GM19467 (cell line): ENCODE results near the gene FHDC1.
"Not testable (repeated sequence)": the region's sequence is repeated elsewhere in the genome, so short reads cannot be mapped to it uniquely, and the experiment has no call there.

Experiments used
- ATAC-seq: cut with Tn5 transposase; IDR thresholded peaks from one replicate; pipeline ENCODE4 v1.9.1; 2021; ENCODE audit warnings: mild to moderate bottlenecking, moderate library complexity; ENCODE audit not compliant: unreplicated experiment

Gene FHDC1, protein sequence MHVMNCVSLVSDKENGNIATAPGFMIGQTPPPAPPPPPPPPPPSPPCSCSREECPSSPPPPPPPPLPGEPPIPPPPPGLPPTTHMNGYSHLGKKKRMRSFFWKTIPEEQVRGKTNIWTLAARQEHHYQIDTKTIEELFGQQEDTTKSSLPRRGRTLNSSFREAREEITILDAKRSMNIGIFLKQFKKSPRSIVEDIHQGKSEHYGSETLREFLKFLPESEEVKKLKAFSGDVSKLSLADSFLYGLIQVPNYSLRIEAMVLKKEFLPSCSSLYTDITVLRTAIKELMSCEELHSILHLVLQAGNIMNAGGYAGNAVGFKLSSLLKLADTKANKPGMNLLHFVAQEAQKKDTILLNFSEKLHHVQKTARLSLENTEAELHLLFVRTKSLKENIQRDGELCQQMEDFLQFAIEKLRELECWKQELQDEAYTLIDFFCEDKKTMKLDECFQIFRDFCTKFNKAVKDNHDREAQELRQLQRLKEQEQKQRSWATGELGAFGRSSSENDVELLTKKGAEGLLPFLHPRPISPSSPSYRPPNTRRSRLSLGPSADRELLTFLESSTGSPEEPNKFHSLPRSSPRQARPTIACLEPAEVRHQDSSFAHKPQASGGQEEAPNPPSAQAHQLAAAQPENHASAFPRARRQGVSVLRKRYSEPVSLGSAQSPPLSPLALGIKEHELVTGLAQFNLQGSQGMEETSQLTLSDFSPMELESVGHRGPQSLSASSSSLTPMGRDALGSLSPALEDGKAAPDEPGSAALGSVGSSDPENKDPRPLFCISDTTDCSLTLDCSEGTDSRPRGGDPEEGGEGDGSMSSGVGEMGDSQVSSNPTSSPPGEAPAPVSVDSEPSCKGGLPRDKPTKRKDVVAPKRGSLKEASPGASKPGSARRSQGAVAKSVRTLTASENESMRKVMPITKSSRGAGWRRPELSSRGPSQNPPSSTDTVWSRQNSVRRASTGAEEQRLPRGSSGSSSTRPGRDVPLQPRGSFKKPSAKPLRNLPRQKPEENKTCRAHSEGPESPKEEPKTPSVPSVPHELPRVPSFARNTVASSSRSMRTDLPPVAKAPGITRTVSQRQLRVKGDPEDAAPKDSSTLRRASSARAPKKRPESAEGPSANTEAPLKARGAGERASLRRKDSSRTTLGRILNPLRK

DNA sequence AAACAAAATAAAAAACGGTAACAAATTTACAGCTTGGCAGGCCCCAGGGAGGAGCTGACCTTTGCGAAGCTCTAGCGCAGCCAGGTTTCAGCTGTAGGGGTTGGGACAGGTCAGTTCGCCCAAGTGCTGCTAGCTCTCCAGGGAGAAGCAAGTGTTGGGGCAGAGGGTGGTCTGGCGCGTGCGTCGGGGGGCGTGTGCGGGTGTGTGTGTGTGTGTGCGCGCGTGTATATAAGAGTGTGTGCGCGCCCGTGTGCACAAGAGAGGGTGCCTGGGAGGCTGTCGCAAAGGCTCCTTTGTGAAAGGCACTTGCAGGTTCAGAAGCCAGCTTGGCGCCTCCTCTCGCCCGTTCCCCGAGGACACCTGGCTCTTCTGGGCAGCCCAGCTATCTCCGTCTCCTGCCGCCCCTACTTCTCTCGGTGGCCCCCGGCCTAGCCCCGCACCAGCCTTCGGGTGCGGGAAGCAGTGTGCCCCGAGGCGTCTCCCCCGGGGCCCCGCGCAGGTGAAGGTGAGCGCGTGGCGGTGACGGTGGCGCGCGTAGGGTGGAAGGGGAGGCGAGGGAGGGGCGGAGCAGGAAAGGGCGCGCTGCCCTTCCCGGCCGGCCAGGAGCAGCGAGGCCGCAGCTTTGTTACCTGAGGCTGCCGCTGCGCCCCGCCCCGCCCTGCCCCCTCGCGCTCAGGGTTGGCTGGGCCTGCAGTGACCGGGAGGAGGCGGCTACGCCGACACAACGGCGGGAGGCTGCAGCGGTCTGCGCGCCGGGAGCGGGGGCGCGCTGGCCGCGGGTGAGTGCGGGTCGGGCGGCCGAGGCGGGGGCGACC is at the start of gene FHDC1:
Gene FHDC1, plus strand, starts transcription at position 693 of the 815 bp plus-strand sequence. CDS start 6,735 bp downstream, outside the sequence.
- ATAC-seq, result no peak

DNA sequence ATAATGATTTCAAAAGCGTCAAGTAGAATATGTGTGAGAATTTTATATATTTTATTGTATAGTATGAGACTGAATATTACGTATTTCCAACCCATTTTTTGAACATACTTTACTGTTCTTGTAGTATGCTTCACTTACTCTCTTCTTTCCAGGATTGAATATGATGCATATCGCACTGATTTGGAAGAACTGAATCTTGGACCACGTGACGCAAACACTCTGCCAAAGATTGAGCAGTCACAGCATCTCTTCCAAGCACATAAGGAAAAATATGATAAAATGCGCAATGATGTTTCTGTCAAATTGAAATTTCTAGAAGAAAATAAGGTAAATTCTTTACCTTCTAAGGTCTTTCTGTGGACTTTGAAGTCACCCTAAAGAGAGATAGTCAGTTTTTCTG is 48.1 kb upstream of the FHDC1 start:
- no peak for ATAC-seq

DNA sequence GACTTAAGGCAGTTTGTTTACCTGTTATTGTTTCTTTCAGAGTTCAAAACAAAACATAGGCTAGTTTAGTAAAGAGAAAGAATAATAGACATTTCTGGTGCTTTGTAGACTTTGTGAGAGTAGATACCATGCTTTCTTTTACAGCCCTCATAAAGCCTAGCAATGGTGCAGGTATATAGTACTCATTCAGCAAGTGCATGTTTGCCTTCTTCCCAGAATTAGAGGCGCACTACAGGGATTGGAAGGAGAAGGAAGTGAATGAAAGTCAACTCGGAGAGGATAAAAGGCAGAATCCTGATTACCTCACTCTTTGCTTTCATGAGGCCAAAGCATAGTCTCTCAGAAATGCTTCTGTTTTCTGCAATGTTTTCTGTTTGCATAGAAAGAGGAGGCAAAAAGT is 43.1 kb upstream of the FHDC1 start:
- ATAC-seq, result no peak

DNA sequence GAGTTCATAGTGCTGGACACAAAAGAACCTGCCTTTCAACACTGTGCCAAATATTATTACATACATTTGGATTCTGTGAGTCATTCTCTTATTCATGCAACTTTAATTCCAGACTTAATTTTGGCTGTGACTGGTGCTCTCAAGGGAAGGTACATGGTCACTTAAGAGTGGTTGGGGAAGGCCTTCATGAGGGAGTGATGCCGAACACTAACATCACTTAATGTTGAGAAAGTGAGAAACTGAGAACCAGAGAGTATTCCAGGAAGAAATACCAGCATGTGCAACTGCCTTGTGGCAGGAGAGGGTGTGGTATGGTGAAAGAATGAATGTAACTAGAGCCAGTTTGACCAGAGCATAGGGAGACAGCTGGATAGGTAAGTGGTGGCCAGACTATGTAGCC is 41.5 kb upstream of the FHDC1 start:
- ATAC-seq, result no peak

DNA sequence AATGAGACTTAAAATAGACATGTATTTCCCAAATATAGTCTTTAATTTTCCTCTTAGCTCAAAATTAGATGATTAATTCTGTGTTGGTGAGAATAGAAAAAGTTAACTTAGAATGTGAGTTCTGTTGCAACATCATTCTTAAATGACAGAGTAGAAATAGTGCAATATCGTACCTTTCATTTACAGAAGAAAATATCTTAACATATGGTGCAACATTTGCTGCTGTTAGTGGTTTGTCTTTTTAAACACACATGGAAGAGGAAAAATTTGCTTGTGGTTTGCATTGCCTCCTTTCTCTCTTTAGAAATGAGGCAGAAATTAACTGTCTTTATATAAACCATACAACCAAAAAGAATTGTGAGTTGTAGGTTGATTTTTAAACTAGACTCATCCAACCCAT is 39.3 kb upstream of the FHDC1 start:
- ATAC-seq, result no peak

DNA sequence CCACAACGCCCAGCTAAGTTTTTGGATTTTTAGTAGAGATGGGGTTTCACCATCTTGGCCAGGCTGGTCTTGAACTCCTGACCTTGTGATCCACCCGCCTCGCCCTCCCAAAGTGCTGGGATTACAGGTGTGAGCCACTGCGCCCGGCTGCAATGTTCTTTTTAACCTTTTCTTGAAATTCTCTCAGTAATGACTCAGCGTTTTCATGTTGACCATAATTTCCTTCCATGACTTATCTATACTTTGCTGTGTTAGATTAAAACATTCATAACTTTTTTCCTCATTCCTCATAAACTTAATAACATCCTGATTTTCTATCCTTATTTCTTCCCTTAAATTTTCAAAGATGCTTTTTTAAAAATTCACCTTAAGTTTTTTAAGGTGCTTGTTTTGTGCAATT is 38.0 kb upstream of the FHDC1 start:
- not testable (repeated sequence) for ATAC-seq

DNA sequence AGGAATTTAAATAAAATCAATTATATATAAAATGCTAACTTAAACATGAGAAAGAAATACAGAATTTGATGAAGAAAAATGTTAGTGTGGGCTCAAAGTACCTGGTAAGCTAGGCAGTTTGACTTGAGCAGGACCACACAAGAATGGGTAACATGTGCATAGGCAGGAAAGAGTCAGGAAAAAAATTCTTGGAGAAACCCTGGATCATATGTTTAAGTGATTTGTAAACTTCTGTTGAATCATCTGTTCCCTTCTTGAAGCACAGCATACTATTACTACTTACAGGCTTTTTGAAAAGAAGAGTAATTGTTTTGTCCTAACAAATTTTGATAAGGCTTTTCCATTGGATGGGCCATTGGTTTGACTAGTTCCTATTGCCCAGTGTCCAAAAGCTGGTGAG is 37.5 kb upstream of the FHDC1 start:
- no peak for ATAC-seq

DNA sequence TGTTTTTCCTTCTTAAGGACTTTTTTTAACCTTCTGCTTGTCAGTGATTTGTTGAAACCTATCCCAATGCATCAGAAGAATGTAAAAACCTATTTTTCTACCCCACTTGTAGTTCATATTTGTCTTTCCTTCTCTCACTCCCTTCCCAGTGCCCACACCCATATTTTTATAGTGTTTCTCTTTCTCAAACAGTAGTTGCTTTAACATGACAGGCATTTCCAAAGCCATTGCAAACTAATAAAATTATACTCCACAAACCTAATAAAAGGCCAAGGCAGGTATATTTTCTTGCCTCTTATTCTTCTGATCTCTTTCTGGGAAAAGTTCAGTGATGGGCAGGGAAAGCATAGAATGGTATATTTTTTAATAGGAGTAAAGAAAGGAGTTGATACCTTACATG is 35.7 kb upstream of the FHDC1 start:
- ATAC-seq, result no peak

DNA sequence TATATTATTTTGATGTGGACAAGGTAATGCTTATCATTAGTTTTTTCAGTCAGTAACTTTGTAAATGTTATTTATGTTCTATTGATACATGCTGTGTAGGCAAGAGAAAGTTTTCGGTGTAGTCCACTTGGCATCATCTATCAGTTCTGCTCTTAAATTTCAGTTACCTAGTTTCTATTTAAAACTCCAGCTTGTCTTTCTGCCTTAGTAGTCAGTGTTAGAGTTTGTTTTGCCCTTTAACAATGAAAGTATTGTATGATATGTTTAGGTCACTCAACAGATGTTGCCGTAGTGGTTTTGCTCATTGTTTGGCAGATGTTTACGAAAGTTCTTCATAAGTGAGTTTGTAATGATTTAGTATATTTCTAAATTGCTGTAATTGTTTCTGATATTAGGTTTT is 34.9 kb upstream of the FHDC1 start:
- ATAC-seq, result no peak

DNA sequence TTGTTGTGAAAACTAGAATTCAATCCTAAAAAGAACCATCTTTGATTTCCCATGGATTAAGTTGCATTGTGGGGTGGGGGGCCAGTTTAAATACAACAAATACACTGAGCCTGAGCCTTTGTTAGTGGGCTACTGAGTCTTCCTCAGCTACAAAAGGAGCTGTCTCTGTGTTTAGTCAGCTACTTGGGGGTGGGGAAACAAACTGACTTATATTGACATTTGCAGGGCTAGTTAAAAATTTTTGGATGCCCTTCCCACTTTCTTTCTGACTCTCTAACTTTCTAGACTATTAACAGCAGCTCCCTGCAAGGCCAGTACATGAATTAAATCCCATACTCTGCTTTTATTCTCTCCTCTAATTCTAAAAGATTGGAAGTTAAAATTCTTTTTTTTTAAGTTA is 32.5 kb upstream of the FHDC1 start:
- ATAC-seq, result no peak

DNA sequence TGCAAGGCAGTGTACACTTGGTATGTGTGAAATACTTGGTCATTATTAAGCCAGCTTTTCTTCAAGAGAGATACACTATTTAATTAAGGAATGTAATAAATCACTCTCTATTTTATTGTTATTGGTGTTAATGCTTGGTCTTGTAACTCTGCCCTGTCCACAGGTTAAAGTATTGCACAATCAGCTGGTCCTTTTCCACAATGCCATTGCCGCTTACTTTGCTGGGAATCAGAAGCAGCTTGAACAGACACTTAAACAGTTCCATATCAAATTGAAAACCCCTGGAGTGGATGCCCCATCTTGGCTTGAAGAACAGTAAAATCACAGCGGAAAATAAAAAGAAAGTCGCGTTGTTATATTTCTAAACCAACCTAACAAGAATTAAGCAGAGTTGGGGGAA is 26.2 kb upstream of the FHDC1 start:
- no peak for ATAC-seq

DNA sequence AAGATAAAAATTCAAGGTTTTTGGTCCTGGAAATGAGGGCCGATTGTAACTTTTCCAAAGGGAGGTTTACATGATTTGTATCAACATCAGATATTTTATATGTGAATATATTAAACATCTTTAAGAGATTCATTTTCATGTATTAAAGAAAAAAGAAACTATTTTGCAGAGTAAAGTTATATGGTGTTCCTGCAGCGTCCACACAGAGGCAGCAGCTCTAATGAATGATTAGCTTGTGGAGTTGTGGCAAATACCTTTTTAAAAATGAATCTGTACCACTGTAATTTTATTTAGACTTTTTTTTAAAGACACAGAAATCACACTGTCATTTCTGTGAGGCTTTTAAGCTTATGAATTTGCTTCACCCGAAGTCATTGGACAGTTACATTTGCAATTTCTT is 25.6 kb upstream of the FHDC1 start:
- ATAC-seq, result no peak

DNA sequence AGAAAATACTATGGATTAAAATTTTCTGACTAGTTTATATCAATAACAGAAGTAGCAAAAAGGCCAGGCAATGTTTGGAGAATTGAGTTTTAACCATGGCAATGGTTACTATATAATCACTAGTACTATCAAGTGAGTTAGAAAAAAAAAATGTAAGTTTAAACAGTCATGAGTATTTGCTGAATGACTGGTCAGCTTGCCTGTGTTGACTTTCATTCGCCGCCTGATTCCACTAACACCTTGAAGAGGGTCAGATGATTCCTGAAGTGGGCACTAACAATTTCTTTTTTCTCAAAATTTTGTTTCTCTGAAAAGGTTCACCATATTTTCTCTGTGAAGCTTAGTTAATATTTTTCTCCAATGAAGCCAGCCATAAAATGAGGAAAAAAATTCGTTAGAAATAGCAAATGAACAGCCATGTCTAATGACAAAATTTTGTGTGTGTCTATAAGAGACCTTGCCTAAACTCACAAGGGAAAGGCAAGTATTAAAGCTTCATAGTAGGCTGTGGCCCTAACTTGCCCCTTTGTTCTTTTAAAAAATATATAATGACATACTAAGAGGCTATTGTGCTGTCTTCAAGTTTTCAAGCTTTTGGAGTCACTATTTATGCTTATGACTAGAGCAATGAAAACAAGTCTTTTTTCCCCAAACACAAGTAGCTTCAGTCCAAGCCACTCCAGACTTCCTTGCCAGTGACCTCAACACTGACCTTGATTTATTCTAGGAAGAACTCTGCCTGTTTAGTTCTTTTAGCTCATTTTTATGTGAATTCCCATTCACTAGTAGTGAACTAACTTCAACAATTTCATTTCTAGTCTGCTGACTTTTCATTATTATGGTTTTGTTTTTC is 18.4 kb upstream of the FHDC1 start:
- no peak for ATAC-seq

DNA sequence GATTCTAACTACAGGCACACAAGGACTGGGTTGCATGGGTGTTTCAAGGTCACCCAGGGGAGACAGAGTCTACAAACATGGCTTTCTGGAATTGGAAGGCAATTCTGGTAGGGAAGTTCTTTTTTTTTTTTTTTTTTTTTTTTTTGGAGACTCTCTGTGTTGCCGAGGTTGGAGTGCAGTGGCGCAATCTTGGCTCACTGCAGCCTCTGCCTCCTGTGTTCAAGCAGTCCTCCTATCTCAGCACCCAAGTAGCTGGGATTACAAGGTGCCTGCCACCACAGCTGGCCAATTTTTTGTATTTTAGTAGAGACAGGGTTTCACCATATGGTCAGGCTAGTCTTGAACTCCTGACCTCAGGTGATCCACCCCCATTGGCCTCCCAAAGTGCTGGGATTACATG is 16.3 kb upstream of the FHDC1 start:
- ATAC-seq, result no peak

DNA sequence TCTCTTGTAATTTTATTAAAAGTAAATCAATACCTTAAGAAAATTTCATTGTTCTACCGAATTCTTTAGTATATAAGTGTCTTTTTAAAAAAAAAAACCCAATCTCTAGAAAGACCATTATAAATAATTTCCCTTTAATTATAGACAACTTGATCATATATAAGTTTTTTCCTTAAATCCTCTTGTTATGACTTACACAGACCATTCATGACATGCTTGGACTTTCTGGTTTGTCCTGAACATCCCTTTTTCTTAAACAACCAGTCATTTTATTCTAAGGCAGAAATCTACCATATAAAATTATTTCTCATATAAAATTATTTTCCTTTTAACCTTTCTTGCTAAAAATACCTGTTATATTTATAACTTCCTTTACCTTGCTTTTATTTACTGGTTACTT is 15.4 kb upstream of the FHDC1 start:
- ATAC-seq, result no peak

DNA sequence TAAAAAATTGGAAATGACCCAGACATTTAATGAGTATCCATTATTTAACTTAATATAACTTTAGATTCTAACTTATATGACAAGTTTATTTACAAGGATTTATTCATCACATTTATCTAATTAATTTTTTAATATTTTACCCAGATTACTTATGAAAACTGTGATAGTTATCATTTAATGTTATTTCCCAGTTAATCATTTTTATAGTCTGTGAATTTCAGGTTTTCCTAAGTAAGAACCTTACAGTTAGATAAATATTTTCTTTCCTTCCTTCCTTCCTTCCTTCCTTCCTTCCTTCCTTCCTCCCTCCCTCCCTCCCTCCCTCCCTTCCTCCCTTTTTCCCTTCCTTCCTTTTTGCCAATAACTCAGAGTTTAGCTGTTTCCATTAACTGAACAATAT is 14.8 kb upstream of the FHDC1 start:
- no peak for ATAC-seq

DNA sequence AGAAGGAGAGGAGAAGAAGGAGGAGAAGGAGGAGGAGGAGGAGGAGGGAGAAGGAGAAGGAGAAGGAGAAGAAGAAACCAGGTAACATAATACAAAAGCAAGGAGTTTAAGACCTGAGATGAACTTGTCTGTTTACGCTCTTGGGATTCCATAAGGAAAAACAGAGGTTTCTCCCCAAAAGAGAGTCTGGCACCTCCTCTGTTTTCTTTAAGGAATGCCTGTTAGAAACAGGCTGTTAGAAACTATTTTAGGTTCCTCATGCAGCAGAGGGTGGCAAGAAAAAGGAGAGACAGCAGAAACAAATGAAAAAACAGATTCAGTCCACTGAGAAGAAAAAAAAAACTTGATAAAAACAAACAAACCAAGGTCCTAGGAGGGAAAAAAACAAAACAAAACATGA is 10.3 kb upstream of the FHDC1 start:
- ATAC-seq, result no peak

DNA sequence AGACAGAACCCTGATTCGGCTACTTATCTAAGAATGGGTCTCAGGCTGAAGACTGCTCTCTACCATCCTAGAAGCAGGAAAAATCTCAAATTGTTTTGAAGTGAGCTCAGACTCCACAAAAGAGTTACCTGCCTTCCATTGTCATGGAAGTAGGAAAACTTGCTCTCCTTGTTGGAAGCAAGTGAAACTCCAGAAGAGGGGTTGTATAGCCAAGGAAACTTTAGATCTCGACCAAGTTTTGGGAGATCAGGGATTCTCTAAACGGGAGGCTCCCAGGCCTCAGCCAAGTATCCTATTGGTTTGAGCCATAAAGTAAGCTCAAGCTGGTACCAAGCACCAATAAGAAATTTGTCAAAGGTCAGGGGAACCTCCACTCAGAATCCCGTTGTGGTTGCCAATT is 9.2 kb upstream of the FHDC1 start:
- no peak for ATAC-seq

DNA sequence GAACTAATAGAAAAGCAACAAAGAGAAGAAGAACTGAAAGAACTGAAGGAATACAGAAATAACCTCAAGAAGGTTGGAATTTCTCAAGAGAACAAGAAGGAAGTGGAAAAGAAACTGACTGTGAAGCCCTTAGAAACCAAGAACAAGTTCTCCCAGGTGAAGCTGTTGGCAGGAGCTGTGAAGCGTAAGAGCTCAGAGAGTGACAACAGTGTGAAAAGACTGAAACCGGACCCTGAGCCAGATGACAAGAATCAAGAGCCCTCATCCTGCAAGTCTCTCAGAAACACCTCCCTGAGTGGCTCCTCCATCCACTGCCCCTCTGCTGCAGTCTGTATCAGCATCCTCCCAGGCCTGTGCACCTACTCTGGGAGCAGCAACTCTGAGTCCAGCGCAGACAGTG is 8.4 kb upstream of the FHDC1 start:
- no peak for ATAC-seq

DNA sequence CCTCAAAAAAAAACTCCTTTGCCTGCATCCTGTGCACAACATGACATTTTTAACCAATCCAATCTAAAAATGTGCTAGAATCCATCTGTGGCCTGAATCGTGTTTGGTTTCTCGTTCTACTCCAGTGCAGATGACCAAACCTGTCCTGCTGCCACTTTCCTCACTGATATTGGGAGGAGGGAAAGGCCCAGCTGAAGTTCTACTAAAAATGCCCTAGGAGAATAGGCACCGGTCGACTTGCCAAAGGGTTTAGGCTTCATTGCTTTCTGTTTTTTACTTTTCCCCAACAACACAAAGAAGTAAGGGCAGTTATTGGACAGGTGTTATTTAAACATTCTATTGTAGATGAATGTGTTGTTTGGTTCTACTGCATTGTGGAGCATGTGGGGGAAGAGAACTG is 7.8 kb upstream of the FHDC1 start:
- no peak for ATAC-seq
